ENCODE measurements around the gene IMMT.

Gene IMMT

GRCh38 chr2:86241611-86242010, 46.3 kb upstream of the IMMT start:
- no peak overlapping the region for H3K9ac ChIP-seq (ENCODE audit: low read depth, low read length)
- no peak overlapping the region for H2AFZ ChIP-seq (ENCODE audit: low read depth, low read length)
- peaks cover 20% of the 10 kb centered on the region for H3K27me3 ChIP-seq (ENCODE audit: insufficient read depth, low read length, poor library complexity)
- no peaks in the 10 kb centered on the region for H3K36me3 ChIP-seq (ENCODE audit: insufficient read depth, low read length)
- DNase-seq: no peak
- H4K20me1 ChIP-seq (ENCODE audit: insufficient read depth, low read length): no peaks in the 10 kb centered on the region; the same call in 1 of the 2 replicates
- no peaks in the 10 kb centered on the region for H3K9me3 ChIP-seq (ENCODE audit: insufficient read depth, low read length, severe bottlenecking)
- no peak overlapping the region for H3K4me2 ChIP-seq (ENCODE audit: insufficient read depth, low read length)
- TF ChIP-seq EZH2 (IDR thresholded peaks at IDR 0.05; ENCODE audit: borderline replicate concordance, low read depth, low read length, severe bottlenecking) (no peak), CTCF (IDR thresholded peaks at IDR 0.05; ENCODE audit: borderline replicate concordance, extremely low read depth, low read length, poor library complexity, severe bottlenecking) (no peak)
- H3K4me1 ChIP-seq (ENCODE audit: insufficient read depth, low read length): peaks cover 4% of the 10 kb centered on the region; the same call in 1 of the 2 replicates
- no peak overlapping the region for H3K27ac ChIP-seq (ENCODE audit: low read length)
- no peaks in the 10 kb centered on the region for H3K79me2 ChIP-seq (ENCODE audit: insufficient read depth, low read length)
- H3K4me3 ChIP-seq (ENCODE audit: low read depth in 1 of 2, low read length in 2 of 2): no peak overlapping the region
- no peak for ATAC-seq (ENCODE audit: insufficient read depth, low read depth)

- no peak overlapping the region for H3K9ac ChIP-seq (ENCODE audit: low read depth, low read length)
- peaks cover 16% of the 10 kb centered on the region for H3K27me3 ChIP-seq (ENCODE audit: insufficient read depth, low read length, poor library complexity)
- H4K20me1 ChIP-seq (ENCODE audit: insufficient read depth, low read length): no peaks in the 10 kb centered on the region; the same call in 1 of the 2 replicates
- H2AFZ ChIP-seq (ENCODE audit: low read depth, low read length): no peak overlapping the region
- H3K9me3 ChIP-seq (ENCODE audit: insufficient read depth, low read length, severe bottlenecking): no peaks in the 10 kb centered on the region
- ATAC-seq (ENCODE audit: insufficient read depth, low read depth) (no peak), DNase-seq (no peak)
- H3K36me3 ChIP-seq (ENCODE audit: insufficient read depth, low read length): no peaks in the 10 kb centered on the region
- H3K4me3 ChIP-seq (ENCODE audit: low read depth in 1 of 2, low read length in 2 of 2): no peak overlapping the region
- peaks cover 4% of the 10 kb centered on the region; the same call in 1 of the 2 replicates for H3K4me1 ChIP-seq (ENCODE audit: insufficient read depth, low read length)
- TF ChIP-seq CTCF (IDR thresholded peaks at IDR 0.05; ENCODE audit: borderline replicate concordance, extremely low read depth, low read length, poor library complexity, severe bottlenecking) (no peak), EZH2 (IDR thresholded peaks at IDR 0.05; ENCODE audit: borderline replicate concordance, low read depth, low read length, severe bottlenecking) (no peak)
- no peaks in the 10 kb centered on the region for H3K79me2 ChIP-seq (ENCODE audit: insufficient read depth, low read length)
- H3K4me2 ChIP-seq (ENCODE audit: insufficient read depth, low read length): no peak overlapping the region
- no peak overlapping the region for H3K27ac ChIP-seq (ENCODE audit: low read length)
These were observed 45.0 kb upstream of the IMMT start for GRCh38 chr2:86240251-86240650.

- Histone ChIP-seq H3K9ac (ENCODE audit: low read depth, low read length) (no peak overlapping the region), H3K36me3 (ENCODE audit: insufficient read depth, low read length) (no peaks in the 10 kb centered on the region), H3K79me2 (ENCODE audit: insufficient read depth, low read length) (no peaks in the 10 kb centered on the region), H3K27me3 (ENCODE audit: insufficient read depth, low read length, poor library complexity) (peaks cover 16% of the 10 kb centered on the region), H4K20me1 (ENCODE audit: insufficient read depth, low read length) (no peaks in the 10 kb centered on the region; the same call in 1 of the 2 replicates), H3K9me3 (ENCODE audit: insufficient read depth, low read length, severe bottlenecking) (no peaks in the 10 kb centered on the region), H3K4me1 (ENCODE audit: insufficient read depth, low read length) (peaks cover 4% of the 10 kb centered on the region; the same call in 1 of the 2 replicates), H3K4me2 (ENCODE audit: insufficient read depth, low read length) (no peak overlapping the region), H3K4me3 (ENCODE audit: low read depth in 1 of 2, low read length in 2 of 2) (no peak overlapping the region), H2AFZ (ENCODE audit: low read depth, low read length) (no peak overlapping the region), H3K27ac (ENCODE audit: low read length) (no peak overlapping the region)
- DNase-seq (no peak), ATAC-seq (ENCODE audit: insufficient read depth, low read depth) (no peak)
- no peak for TF ChIP-seq CTCF (IDR thresholded peaks at IDR 0.05; ENCODE audit: borderline replicate concordance, extremely low read depth, low read length, poor library complexity, severe bottlenecking)
- TF ChIP-seq EZH2 (IDR thresholded peaks at IDR 0.05; ENCODE audit: borderline replicate concordance, low read depth, low read length, severe bottlenecking): no peak
These were observed 44.5 kb upstream of the IMMT start for GRCh38 chr2:86239745-86240144.

Measured in DND-41 (cell line).